NCI-H69 (cell line): ENCODE measurements around the gene GPR162.

Source experiments
- DNase-seq: peaks from one replicate; lab custom pipeline; 2025; lab: John Stamatoyannopoulos, UW

GPR162 gene

DNA sequence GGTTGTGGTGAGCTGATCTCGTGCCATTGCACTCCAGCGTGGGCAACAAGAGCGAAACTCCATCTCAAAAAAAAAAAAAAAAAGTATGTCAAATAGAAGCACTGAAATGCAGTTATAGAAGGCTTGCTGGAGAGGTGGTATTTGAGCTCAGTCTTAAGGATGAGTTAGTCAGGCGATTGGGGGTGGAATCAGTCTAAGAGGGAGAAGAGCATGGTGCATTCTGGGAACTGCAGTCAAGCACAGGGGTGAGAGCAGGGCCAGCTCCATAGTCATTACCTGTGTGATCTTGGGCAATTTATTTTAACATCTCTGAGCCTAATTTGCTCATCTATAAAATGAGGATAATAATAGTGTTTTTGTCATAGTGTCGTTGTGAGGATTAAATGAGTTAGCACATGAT, 13.3 kb downstream of the GPR162 start:
- no peak for DNase-seq

DNA sequence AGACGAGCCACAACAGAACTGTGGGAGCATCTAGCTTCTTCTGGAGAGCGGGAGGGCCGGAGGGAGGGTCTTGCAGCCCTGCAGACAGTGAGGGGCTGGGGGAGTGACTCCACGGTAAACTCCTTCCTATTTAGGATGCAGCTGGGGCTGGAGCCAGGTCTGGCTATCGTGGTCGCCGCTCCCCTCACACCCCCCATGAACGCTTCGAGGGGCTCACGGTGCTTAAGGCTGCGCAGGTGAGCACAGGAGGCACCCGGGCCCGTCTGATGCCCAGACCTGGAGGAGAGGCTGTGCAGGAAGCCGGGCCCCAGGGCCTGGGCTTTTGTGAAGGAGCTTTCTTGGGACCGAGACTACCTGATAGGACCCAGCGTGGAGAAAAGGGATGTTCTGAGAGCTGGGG, 15.2 kb downstream of the GPR162 start:
- no peak for DNase-seq

DNA sequence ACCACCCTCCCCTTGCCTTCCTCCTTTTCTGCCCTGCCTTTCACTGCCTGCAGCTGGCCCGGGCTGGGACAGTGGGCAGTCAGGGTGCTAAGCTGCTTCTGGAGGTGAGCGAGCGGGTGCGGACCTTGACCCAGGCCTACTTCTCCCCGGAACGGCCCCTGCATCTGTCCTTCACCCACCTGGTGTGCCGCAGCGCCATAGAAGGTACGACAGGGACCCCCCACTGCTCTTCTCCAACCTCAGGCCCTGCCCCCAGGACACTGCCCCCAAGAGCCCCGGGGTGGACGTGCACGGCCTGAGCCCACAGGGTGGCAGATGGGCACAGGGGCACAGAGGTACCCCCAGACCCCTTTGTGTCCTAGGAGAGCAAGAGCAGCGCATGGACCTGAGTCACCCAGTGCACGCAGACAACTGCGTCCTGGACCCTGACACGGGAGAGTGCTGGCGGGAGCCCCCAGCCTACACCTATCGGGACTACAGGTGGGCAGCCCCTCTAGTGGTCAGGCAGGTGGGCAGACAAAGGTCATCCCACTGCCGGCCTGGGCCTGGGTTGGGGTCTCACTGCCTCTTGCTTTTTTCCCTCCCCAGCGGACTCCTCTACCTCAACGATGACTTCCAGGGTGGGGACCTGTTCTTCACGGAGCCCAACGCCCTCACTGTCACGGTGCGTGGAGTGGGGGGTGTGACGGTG, 15.9 kb downstream of the GPR162 start:
- DNase-seq = no peak

DNA sequence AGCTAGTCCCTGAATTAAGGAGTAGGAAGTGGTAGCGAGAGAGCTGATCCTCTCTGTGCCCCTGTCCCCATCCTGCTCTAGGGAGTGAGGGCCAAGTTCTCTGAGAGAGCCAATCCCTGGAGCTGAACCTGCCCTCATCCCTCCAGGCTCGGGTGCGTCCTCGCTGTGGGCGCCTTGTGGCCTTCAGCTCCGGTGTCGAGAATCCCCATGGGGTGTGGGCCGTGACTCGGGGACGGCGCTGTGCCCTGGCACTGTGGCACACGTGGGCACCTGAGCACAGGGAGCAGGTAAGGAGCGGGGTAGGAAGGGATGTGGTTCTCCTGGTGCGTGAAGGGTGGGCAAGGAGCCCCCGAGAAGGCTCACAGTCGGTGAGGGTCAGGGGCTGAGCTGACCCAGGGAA, 17.2 kb downstream of the GPR162 start:
- no peak for DNase-seq

DNA sequence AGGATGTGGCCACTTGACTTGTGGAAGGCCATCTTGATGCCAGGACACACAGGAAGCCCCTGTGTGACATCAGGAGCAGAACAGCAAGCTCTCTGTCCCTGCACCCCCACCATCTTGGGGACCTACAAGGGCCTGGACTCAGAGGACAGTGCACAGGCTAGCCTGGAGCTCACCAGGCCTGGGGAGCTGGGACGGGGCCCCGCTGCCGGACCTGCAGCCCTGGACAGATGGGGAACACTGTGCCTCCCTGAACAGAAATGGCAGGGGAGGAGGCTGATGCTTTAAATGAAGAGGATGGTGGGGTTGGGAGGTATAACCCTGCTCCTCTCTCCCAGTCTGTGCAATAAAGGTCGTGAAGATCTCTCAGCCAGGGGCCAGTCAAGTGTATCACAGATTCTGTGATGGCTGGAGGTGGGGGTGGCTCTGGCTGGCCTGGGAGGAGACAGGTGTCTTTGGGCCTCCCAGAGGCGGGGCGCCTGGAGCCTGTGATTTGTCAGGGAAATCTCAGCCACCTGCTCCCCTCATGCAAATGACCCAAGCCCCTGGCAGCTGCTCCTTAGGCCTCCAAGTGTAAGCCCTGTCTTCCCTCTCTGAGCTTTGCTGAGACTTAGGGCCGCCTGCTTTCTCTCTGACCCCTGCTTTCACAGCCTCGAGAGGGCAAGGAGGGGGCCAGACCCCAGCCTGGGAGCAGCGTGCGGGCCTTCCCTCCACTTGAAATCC, 18.0 kb downstream of the GPR162 start:
- peak; percentile 48 for DNase-seq

DNA sequence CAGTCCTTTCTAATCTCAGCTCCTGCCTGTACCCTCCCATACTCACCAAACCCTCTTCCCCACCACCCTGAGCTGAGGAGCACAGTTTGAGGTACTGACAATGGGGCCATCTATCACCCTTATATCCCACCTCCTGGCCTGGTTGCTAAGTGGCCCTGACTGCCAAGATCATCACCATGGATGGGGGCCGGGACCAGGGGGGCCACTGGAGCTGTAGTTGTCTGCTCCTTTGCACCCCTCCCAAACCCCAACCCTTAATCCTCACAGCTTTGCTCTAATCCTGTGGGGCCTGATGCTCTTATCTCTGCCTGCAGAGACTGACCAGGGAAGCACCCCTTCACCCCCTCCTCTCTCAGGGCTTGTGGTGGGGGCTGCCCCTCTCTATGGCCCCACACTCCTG, 18.7 kb downstream of the GPR162 start:
- no peak for DNase-seq

DNA sequence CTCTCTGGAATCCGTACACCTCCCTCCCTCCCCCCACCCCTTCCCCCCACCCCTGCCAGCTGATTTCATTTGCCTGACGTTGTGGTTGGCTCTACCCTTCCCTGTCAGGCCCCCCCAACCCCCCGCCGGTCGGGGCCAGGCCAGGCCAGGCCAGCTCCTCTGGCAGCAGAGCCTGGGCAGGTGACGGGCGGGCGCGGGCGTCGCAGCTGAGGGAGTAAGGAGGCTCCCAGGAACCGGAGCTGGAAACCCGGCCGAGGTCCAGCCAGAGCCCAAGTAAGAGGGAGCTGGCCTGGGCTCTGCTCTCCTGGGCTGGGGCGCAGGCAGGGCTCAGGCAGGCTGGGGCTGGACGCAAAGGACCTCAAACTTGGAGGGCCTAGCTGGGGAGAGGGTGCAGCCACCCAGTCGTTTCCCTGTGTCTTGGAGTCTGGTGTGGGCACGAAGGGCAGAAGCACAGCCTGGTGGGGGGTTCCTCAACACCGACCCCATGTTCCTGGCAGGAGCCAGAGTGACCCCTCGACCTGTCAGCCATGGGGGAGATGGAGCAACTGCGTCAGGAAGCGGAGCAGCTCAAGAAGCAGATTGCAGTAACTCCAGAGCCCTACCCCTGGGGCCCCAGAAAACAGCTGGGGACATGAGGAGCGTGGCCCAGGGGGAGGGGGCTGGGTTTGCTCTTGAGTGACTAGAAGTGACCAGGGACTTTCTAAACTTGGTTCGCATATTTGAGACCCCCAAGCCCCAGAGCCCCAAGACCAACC, 19.3 kb downstream of the GPR162 start, which contains the start of gene GNB3:
Gene GNB3, plus strand, starts transcription at position 165 of the 755 bp plus-strand sequence. Its CDS starts 363 bp downstream, at position 528.
- no peak for DNase-seq

DNA sequence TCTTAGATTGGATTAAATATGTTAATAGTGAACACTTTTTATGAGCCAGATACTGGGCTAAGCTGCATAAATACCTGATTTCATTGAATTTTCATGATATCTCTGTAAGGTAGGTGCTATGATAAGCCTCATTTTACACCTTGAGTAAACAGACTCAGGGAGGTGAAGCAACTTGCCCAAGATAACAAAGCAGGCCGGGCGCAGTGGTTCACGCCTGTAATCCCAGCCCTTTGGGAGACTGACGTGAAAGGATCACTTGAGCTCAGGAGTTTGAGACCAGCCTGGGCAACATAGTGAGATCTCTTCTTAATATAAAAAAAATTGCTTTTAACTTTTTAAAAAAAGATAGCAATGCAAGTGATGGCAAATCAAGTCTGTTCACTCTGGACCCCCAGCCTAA, 20.5 kb downstream of the GPR162 start:
- DNase-seq = no peak

DNA sequence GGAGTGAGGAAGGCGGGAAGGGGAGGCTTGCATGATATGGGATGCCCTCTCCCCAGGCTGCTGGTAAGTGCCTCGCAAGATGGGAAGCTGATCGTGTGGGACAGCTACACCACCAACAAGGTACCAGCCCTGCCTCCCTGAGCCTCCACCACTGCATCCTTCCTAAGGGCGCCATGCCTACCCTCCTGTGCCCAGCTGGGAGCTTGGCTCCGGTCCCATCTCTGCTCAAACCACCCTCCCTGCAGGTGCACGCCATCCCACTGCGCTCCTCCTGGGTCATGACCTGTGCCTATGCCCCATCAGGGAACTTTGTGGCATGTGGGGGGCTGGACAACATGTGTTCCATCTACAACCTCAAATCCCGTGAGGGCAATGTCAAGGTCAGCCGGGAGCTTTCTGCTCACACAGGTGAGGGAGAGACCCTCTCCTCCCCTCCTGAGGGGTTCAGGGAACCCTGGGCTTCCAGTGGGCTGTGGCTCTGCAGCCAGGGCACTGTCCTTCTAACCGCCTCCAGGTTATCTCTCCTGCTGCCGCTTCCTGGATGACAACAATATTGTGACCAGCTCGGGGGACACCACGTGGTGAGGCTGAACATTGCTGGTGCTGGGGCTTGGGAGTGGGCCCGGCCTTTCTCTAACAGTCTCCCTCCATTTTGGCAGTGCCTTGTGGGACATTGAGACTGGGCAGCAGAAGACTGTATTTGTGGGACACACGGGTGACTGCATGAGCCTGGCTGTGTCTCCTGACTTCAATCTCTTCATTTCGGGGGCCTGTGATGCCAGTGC, 21.7 kb downstream of the GPR162 start:
- DNase-seq = no peak

DNA sequence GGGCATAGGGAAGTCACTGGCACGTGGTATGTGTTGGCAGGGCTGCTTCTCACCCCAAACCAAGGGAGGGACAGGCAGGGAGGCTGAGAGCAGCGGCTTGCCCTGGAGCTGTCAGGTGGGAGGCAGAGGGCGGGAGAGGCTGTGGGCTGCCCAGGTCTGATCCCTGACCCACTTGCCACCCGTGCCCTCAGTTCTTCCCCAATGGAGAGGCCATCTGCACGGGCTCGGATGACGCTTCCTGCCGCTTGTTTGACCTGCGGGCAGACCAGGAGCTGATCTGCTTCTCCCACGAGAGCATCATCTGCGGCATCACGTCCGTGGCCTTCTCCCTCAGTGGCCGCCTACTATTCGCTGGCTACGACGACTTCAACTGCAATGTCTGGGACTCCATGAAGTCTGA, 23.8 kb downstream of the GPR162 start:
- no peak for DNase-seq

DNA sequence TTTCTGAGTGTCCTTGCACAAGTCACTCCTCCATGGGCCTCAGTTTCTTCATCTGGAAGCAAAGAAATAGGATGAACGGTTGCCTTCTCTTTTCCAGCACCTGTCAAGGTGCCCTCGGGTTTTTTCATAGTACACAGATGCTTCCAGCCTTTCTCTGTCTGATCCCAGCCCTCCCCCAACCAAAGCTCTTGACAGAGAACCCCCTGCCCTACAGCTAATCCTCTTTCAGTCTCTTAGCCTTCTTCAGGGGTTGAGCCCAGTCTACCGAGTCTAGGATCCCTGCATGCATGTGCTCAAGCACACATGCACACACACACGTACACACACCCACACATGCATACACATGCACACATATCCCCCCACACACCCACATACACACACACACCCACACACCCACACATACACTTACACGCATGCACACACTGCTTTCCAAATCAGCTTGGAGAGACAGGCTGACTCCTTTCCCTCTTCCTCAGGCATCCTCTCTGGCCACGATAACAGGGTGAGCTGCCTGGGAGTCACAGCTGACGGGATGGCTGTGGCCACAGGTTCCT, 24.8 kb downstream of the GPR162 start:
- no peak for DNase-seq

DNA sequence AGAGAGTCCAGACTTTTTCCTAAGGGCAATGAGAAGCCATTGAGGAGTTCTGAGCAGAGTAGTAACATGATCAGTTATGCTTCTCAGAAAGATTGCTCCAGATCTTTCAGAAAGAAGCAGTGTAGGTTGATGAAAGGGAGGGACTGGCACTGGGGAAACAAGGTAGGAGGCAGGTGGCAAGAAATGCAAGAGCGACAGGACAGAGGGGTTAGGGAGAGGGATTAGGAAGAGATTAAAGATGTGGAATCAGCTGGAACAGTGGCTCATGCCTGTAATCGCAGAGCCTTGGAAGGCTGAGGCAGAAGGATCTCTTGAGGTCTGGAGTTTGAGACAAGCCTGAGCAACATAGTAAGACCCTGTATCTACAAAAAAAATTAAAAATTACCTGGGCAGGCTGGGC, 26.1 kb downstream of the GPR162 start:
- no peak for DNase-seq

DNA sequence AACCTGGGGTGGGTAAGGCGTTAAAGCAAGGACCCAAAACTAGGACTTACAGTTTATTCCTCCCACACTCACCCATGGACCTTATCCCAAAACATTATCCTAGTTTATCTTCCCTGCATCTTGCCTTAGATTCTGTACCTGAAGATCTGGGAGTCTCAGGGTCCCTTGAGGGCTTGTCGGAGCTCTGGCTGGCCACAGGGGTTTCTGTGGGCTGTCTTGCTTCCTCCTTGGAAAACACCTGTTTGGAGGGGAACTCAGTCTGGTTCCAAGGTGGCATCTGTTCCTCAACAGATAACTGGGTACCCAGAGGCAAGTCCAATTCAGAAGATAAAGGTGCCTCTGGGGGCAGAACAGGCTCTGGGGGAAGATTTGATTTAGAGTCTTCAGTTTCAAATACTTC, 27.8 kb downstream of the GPR162 start:
- DNase-seq = no peak

DNA sequence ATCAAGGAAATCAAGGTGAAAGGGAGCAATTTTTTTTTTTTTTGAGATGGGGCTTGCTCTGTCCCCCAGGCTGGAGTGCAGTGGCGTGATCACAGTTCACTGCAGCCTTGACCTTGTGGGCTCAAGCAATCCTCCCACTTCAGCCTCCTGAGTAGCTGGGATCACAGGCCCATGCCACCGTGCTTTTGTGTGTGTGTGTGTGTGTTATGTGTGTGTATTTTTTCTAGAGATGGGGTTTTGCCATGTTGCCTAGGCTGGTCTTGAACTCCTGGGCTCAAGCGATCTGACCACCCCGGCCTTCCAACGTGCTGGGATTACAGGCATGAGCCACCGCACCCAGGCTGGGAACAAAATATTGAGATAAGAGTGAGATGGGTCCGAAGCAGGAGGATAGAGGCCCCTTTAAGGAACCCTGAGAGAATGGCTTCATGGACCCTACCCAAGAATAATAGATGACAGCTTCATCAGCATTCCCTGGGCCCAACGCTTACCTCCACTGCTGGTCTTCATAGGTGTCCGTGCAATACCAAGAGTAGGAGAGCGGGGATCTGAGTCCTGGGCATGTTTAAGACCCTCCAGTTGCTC, 28.4 kb downstream of the GPR162 start:
- DNase-seq = no peak

DNA sequence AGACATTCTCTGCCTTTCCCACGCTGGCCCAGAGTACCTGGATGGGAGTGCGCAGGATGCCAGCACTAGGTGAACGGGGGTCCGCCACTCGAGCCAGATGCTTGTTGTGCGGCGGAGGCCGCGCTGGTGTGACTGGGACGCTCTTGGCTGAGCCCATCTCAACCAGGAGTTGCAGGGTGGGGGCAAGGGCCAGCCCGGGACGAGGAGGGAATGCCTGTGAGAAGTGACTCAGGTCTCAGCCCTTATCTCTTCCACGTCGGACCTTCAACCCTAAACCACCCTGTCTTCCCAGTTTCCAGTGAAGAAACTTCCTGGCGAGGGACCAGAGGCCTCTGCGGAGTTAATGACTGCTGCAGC, 29.2 kb downstream of the GPR162 start:
- no peak for DNase-seq

DNA sequence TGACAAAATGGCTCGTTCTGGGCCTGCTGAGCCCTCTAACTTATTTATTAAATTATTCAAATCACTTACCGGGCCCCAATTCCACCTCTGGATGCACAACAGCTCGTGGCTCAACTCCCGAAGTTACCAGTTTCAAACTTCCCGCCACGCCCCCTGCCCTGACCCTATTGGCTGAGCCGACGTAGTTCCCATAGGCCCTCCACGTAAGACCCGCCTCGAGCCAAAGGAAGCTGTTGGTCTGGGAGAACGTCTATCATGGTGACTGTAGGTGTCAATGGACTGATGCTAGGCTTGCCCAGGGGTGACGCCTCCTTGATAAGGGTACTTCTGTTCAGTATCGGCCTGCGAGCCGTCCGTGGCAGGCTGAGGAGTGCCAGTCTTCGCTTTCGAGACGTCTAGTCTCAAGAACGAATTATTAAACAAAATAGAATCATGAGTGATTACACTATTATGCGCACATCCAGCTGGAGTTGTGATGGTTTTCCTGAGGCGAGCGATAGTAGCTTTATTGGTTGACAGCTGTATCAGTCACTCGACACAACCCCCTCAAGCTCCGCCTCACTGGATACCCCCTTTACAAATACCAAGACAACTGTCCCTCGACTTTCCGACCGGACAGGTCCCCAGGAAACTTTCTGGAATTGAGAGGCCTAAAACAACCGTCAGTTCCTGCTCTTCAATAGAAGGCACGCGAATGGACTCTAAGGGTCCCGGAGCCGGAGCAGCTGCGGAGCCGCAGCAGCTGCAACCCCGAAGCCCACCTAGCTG, 29.7 kb downstream of the GPR162 start, which contains the start of gene CDCA3:
Gene CDCA3, minus strand, starts transcription at position 134 of the 768 bp plus-strand sequence. CDS start 334 bp downstream, outside the sequence.
- DNase-seq = peak; percentile 99

DNA sequence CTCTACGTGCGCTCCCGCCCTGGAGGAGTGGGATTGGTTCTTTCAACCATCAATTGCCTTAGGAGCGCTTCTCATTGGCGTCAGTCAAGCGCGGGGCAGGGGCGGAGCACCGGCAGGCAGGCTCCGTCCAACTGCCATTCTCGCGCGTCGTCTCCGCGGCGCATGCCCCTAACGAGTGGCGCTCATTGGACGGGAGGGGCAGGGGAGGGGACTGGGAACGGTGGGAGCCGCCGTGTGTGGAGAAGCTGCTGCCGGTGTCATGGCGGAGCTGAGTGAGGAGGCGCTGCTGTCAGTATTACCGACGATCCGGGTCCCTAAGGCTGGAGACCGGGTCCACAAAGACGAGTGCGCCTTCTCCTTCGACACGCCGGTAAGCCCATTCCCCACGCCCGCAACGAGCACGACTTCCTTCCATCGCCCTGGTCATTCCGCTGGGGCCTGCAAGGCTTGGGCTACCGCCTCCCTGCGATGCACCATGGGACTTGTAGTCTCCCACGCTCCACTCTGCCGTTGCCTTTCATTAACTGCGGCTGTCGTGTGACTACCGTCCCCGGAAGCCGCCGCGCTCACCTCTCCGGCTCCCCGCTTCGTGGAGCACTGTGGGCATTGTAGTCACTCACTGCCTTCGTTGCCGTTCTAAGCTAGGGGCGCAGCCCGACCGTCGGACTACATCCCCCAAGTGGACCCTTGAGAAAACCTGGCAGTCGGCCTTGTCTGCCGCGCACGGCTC, 30.5 kb downstream of the GPR162 start, which contains the start of gene USP5:
Gene USP5, plus strand, starts transcription at position 230 of the 730 bp plus-strand sequence. Its CDS starts 30 bp downstream, at position 260.
- DNase-seq = peak; percentile 100

DNA sequence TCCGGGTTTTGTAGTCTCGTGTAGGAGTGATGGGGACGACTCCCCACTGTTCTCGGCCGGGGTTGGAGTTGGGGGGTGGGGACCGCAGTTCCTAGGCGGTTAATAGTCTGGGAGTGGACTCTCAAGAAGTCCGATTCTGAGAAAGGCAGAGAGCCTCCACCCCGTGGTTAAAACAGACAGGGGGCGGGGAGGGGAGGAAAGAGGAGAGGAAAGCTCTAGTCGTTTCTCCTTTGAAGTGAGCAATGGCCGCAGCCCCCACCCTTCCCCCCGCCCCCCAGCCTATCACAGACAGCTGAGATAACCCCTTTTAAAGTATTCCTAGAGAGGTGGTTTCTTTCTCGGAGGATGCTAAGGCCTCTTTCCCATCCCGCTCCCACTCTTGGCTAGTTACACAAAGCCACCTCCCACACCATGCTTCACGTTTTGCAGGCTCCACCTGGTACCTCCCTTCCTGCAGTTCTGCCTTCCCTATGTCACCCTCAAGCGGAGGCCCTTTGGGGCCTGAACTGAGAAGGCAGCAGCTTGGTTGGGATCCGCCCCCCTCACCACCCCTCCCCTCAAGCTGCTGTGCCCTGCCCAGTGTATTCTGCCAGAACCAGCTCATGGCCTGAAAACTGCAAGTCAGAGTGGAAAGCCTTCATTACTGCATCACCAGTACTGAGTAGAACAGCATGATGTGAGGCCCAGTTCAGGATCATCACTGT, 31.2 kb downstream of the GPR162 start:
- DNase-seq = peak; percentile 67

DNA sequence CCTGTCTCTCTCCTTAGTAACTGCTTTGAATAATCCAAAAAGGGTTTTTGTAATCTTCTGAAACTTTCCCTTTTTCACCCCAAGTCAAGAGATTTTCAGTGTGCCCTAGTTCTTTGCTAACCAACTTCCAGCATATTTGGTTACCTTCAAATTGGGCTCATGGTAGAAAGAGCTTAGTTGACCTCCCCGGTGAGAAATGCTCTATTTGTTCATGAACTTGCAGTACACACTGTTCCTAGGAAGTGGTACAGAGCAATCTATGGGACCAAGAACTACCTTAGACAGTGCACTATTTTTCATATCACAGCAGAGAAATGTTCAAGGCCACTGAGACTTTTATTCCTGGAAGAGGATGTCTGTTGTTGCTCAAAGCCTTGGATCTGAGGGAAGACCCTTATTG, 32.0 kb downstream of the GPR162 start:
- no peak for DNase-seq
